Retinal pigment epithelial cell (primary cell): ENCODE measurements around the gene SAFB.
"Not testable (repeated sequence)": the region's sequence is repeated elsewhere in the genome, so short reads cannot be mapped to it uniquely, and the experiment has no call there.

Source experiments
- DNase-seq: peaks from one replicate; pipeline ENCODE4 v3.0.0-alpha.2; 2010; ENCODE audit warnings: low read depth
- H3K4me3 ChIP-seq: 2 replicates; pipeline ENCODE4 v1.5.1; 2011; ENCODE audit warnings: mild to moderate bottlenecking, low read length, control low read depth, moderate library complexity
- TF ChIP-seq, protein P1 (sequence below): conservative IDR thresholded peaks from 2 replicates; pipeline ENCODE4 v1.5.1; 2011; ENCODE audit warnings: low read depth, low read length, control low read depth, inconsistent platforms

SAFB gene

GRCh38 chr19:5698635-5699422, 75.9 kb downstream of the SAFB start:
- TF ChIP-seq, protein P1, sequence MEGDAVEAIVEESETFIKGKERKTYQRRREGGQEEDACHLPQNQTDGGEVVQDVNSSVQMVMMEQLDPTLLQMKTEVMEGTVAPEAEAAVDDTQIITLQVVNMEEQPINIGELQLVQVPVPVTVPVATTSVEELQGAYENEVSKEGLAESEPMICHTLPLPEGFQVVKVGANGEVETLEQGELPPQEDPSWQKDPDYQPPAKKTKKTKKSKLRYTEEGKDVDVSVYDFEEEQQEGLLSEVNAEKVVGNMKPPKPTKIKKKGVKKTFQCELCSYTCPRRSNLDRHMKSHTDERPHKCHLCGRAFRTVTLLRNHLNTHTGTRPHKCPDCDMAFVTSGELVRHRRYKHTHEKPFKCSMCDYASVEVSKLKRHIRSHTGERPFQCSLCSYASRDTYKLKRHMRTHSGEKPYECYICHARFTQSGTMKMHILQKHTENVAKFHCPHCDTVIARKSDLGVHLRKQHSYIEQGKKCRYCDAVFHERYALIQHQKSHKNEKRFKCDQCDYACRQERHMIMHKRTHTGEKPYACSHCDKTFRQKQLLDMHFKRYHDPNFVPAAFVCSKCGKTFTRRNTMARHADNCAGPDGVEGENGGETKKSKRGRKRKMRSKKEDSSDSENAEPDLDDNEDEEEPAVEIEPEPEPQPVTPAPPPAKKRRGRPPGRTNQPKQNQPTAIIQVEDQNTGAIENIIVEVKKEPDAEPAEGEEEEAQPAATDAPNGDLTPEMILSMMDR, result no peak
- H3K4me3 ChIP-seq, result no peak overlapping the region
- DNase-seq, result no peak

DNA sequence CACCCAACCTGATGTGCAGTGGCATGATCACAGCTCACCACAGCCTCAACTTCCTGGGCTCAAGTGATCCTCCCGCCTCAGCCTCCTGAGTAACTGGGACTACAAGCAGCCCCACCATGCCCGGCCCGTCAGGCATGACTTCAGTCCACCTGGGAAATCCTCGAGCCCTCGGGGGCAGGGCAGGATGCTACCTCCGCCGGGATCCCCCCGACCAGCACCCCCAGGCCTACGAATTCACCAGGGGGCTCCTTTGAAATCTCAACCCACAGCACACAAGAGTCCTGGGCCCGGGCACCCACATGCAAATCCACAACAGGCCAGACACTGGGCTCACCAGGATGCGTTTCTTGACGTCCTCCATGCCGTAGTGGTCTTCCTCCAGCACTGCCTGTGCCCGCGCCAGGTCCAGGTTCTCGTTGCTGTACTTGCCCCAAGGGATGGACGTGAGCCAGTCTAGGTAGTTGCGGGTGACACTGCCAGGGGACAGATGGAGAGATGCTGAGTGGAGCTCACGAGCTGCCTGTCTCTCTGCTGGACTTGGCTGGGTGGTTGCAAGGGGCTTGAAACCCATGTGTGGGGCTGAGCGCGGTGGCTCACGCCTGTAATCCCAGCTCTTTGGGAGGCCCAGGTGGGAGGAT, 77.7 kb downstream of the SAFB start:
- TF ChIP-seq, protein P1, result no peak
- no peak overlapping the region for H3K4me3 ChIP-seq
- no peak for DNase-seq

- not testable (repeated sequence) for DNase-seq, H3K4me3 ChIP-seq
These were observed 79.1 kb downstream of the SAFB start for GRCh38 chr19:5702053-5702410.

DNA sequence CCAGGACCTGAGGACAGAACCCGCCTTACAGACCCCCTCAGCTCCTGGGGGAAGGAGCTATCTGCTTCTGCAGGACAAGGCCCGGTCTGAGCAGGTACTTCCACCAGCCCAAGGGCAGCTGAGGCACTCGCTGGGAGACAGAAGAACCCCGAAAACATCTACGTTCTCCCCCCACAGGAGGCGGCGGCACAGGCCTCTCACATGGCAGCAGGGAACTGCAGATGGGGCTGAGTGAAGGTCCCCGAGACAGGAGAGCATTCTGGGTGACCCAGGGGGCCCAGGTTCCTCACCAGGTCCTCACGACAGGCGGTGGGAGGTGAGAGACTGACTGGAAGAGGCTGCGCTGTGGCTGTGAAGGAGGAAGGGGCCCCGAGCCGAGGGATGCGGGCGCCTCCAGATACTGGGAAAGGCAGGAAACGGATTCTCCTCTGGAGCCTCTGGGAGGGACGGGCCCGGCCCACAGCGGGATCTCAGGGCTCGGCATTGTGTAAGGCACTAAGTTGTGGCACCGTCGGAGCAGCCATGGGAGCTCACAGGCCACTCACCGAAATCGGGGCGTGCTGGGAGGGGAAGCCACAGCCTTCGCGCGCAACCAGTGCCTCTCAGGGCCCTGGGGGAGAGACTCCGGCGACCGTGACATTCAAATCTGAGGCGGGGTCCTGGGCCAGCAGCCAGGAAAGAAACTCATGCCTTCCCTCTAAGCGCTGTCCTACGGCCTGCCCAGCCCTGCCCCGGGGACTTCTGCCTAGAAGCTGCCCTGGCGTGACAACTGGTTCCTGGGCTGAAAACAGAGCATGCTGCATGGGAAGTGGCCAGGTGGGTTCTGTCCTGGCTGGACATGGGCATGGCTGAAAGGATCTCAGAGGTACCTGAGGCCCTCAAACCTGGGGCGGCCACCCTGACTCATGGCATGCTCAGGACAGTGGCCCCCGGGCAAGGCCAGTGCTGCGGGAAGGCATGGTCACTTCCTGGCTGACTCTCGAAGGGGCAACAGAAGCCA, 81.2 kb downstream of the SAFB start:
- TF ChIP-seq, protein P1, result no peak

DNA sequence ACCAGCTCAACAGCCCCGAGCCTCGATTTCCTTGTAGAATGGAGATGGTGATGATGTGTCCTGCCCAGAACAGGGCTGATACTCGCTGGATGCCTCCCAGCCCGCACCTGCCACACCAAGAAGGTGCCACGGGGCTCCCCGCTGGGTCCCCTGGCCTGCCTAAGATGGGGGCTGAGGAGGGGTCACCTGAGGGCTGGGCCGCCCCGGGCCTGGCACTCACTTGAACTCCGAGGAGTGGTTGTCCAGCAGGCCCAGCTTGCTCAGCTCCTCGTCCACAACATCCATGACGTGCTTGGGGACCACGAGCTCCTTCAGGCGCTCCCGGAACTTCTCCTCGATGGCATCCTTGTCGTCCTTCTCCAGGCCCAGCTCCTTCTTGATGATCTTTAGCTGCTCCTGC, 82.7 kb downstream of the SAFB start:
- no peak for DNase-seq
- TF ChIP-seq, protein P1, result no peak
- H3K4me3 ChIP-seq, result no peak overlapping the region

More for the DNA sequence above, 81.2 kb downstream of the SAFB start:
- no peak overlapping the region for H3K4me3 ChIP-seq
- no peak for DNase-seq

DNA sequence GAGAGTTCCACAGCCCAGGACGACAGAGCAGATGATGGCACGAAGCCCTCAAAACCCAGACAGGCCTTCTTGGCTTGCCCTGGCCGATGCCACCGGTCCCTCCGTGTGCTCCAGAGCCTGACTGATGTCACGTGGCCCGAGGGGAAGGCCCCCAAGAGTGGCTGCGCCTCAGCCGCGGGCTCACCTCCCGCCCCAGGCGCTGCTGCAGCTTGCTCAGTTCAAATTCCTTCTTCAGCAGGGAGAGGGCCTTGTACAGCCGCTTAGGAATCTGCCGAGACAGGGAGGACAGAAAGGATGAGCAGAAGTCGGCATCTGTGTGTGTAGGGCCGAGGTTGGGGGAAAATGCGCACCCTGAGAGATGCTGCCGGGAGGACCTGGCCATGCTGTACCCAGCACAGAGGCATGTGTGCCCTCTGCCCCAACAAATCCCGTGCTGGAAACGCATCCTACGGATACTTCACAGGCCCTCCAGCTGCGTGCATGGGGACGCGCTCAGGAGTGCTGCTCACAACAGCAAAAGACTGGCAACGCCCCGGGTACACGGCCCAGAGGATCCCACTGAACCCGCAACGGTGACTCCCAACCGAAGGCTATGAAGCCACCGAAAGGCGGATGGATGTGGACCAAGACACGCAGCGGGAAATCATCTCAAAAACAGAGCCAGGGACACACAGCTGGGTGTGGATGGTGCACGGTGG, 84.1 kb downstream of the SAFB start:
- TF ChIP-seq, protein P1, result no peak
- H3K4me3 ChIP-seq, result no peak overlapping the region
- no peak for DNase-seq
